AG09309 (cell line): ENCODE results near the gene CT47C1.
"Not testable (repeated sequence)": the region's sequence is repeated elsewhere in the genome, so short reads cannot be mapped to it uniquely, and the experiment has no call there.

Experiments used
- DNase-seq: peaks from one replicate; pipeline ENCODE4 v3.0.0-alpha.2; 2010; ENCODE audit warnings: low read depth
- H3K4me3 ChIP-seq: 2 replicates; pipeline ENCODE4 v1.5.1; 2011; ENCODE audit warnings: mild to moderate bottlenecking, low read depth, low read length, moderate library complexity; ENCODE audit not compliant: control insufficient read depth
- CTCF ChIP-seq: IDR thresholded peaks from 2 replicates; pipeline ENCODE4 v1.5.1; 2011; ENCODE audit warnings: mild to moderate bottlenecking, low read depth, low read length, inconsistent platforms; ENCODE audit not compliant: insufficient read depth, control insufficient read depth; ENCODE audit errors: missing control alignments

Gene CT47C1

DNA sequence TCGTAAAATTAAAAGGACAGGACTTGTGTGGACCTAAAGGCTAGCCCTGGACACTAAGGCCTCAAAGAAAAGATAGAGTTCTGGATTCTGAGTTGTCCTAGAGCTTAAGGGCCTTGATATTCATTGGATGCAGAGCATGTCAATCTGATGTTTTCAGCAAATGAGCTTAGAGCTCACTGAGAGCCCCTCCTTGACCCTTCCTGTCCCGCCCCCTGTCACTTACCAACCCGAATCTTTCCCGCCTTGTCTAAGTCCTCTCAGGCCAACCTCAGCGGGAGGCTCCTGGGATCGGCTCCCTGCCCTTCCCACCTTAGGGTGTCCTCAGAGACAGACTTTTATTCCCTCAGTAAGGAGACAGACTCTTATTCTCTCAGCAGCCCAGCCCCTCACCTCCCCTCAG, at the start of gene CT47C1:
TSS of gene CT47C1 (plus strand) at position 250 of the 400 bp plus-strand sequence. CDS start 233 bp downstream, outside the sequence.
- DNase-seq, result no peak
- H3K4me3 ChIP-seq, result no peak within 1 kb of the TSS
- no peak for TF ChIP-seq CTCF

- TF ChIP-seq CTCF, result no peak
Measured at GRCh38 chrX:119025900-119026299, 46.9 kb upstream of the CT47C1 start.

GRCh38 chrX:119026344-119026743, 46.4 kb upstream of the CT47C1 start:
- H3K4me3 ChIP-seq, DNase-seq: not testable (repeated sequence)

More at GRCh38 chrX:119025900-119026299, 46.9 kb upstream of the CT47C1 start:
- H3K4me3 ChIP-seq, result no peak overlapping the region
- no peak for DNase-seq

- not testable (repeated sequence) for H3K4me3 ChIP-seq, DNase-seq
Measured at GRCh38 chrX:119027960-119028732, 44.6 kb upstream of the CT47C1 start.

- no peak overlapping the region for H3K4me3 ChIP-seq
- no peak for DNase-seq
- TF ChIP-seq CTCF, result no peak
Measured at GRCh38 chrX:119028733-119029330, 44.0 kb upstream of the CT47C1 start.

GRCh38 chrX:119029656-119030055, 43.1 kb upstream of the CT47C1 start:
- DNase-seq, H3K4me3 ChIP-seq: not testable (repeated sequence)

GRCh38 chrX:119030990-119031389, 41.8 kb upstream of the CT47C1 start:
- no peak for DNase-seq
- no peak overlapping the region for H3K4me3 ChIP-seq
- no peak for TF ChIP-seq CTCF

GRCh38 chrX:119036107-119037029, 36.4 kb upstream of the CT47C1 start:
- H3K4me3 ChIP-seq, result no peak overlapping the region
- TF ChIP-seq CTCF, result no peak
- DNase-seq, result no peak
